C1 segment of cervical spinal cord (tissue), 14 donors: Measurements from ENCODE around the gene ADAM12.
"Not testable (repeated sequence)": the region's sequence is repeated elsewhere in the genome, so short reads cannot be mapped to it uniquely, and the experiment has no call there.

Experiments used
- DNase-seq, 14 donors: peaks; one replicate each; lab custom pipeline; 2025; lab: John Stamatoyannopoulos, UW

ADAM12 gene

GRCh38 chr10:126407831-126408230, 19.6 kb upstream of the ADAM12 start:
- peak in 1 of 14 donors; percentile 8 for DNase-seq

DNA sequence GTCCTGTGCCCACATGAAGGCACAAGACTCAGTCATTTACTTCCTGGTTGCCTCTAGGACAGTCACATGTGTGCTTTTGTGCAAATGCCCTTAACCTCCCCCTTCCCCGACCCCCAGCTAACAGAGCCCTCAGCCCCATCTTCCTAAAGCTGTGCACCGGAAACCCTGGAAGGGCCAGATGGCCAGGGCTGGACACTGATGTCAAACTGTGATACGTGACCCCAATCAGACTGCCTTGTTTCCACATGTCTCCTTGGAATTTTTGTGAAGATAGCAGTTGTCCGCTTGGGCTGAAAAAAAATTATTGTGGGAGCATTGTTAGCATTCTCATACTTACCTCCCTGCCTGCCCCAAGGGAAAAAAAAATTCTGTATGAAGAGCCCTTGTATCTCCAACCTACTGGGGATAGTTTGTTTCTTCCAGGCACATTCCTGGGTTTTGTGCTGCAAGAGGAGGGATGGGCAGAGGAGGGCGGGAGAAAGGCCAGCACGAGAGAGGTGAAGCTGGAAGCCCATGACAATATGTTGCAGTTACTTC, 17.0 kb upstream of the ADAM12 start:
- no peak for DNase-seq

GRCh38 chr10:126402721-126403695, 14.7 kb upstream of the ADAM12 start:
- no peak for DNase-seq

DNA sequence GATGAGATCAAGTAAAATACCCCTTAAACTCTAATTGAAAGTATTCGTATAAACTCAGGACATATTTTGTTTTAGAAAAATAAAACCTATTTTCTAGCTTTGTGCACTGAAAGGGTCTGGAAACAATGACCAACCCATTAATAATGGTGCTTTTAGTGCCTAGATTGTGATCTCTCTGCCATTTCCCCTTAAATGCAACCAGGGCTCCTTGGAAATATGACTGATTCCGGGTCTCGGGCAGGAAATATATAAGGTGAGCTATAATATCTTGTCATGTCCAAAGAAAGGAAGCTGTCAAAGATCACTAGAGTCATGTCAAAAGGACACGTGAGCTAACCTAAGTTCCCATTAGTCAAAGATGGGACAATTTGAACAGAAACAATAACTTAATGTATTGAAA, 12.4 kb upstream of the ADAM12 start:
- no peak for DNase-seq

DNA sequence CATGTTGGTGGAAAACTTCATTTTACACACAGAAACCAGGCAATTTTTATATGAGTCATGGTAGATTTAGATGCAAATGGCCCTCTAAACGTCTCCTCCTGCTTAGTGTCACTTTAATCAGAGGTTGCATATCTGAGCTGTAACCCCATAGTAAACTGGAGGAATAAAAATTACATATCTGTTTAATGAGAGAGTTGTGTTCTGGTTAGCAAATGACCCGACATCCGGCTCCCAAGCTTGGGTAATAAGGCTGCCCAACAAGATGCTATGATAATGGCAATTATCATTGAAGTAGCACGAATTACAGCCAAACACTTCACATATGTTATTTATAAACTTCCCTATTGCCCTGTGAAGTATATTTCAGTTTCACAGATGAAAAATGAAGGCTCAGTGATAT, 10.6 kb upstream of the ADAM12 start:
- no peak for DNase-seq

- DNase-seq, result no peak
Measured at GRCh38 chr10:126398383-126398743, 10.1 kb upstream of the ADAM12 start.

GRCh38 chr10:126397640-126398382, 9.5 kb upstream of the ADAM12 start:
- DNase-seq, result peak in 1 of 14 donors; percentile 43

DNA sequence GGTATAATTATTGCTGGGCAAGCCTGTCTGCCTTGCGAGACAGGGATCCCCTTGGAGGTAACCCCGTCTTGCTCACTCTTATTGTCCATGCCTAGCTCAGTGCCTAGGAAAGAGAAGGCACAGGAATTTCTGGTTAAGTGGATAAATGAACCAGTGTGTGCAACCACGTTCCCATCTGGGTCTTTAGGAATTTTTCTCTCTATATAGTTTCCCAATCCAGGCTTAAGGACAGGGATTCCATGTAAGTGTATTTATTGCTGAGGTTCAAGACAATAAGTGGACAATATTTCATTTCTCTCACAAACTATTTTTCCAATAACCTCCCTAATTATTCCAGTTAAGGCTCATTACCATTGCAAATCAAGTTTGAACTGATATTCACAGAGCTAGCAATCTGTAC, 8.9 kb upstream of the ADAM12 start:
- no peak for DNase-seq

- DNase-seq, result no peak
Measured at GRCh38 chr10:126394948-126395347, 6.7 kb upstream of the ADAM12 start.

GRCh38 chr10:126393076-126393475, 4.8 kb upstream of the ADAM12 start:
- DNase-seq, result no peak

- DNase-seq, result no peak
Measured at GRCh38 chr10:126392469-126392868, 4.2 kb upstream of the ADAM12 start.

GRCh38 chr10:126392068-126392467, 3.8 kb upstream of the ADAM12 start:
- no peak for DNase-seq

GRCh38 chr10:126391192-126391885, 3.1 kb upstream of the ADAM12 start:
- DNase-seq, result peak in 1 of 14 donors; percentile 6

- DNase-seq, result no peak
Measured at GRCh38 chr10:126390324-126390723, 2.0 kb upstream of the ADAM12 start.

- DNase-seq, result peak in 10 of 14 donors; percentile 15 to 67 (median 35)
Measured at GRCh38 chr10:126387041-126387921, 996 bp downstream of the ADAM12 start.

GRCh38 chr10:126384269-126384873, 3.9 kb downstream of the ADAM12 start:
- no peak for DNase-seq

GRCh38 chr10:126380352-126381076, 7.8 kb downstream of the ADAM12 start:
- no peak for DNase-seq

- DNase-seq, result not testable (repeated sequence)
Measured at GRCh38 chr10:126379166-126379565, 9.1 kb downstream of the ADAM12 start.

DNA sequence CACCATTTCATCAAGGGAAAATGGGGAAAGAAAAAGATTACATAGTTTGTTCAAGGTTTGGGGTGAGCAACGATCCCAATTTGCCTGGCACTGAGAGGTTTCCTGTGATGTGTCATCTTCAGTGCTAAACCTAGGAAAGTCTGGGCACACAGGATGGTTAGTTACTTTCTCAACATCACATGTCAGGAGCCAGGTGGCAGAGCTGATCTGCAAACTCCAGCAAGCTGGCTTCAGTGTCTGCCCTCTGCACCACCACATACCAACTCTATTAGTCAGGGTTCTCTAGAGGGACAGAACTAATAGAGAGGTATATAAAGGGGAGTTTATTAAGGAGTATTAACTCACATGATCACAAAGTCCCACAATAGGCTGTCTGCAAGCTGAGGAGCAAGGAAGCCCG, 11.3 kb downstream of the ADAM12 start:
- no peak for DNase-seq
